GM18868 (cell line): ENCODE data around the gene COASY.
A peak's percentile ranks its signal among the peaks of the same experiment; 100 is the strongest.
"Not testable (repeated sequence)": the region's sequence is repeated elsewhere in the genome, so short reads cannot be mapped to it uniquely, and the experiment has no call there.

Experiments
- ATAC-seq: cut with Tn5 transposase; IDR thresholded peaks from one replicate; pipeline ENCODE4 v1.9.1; 2021; ENCODE audit warnings: mild to moderate bottlenecking, moderate library complexity; ENCODE audit not compliant: unreplicated experiment

COASY gene

GRCh38 chr17:42531455-42532354 lies 30.2 kb upstream of the COASY start:
- ATAC-seq, result no peak

GRCh38 chr17:42535155-42536047 lies 26.5 kb upstream of the COASY start:
- ATAC-seq, result no peak

GRCh38 chr17:42536048-42536371 lies 25.9 kb upstream of the COASY start, which contains the start of gene NAGLU:
Gene NAGLU, plus strand, starts transcription at chr17:42536241. Its CDS starts 32 bp downstream, at chr17:42536273.
- ATAC-seq, result peak; percentile 81

GRCh38 chr17:42536372-42537155 lies 25.4 kb upstream of the COASY start:
- peak; percentile 58 for ATAC-seq

- ATAC-seq, result no peak
Observed at GRCh38 chr17:42537156-42537805, 24.7 kb upstream of the COASY start.

- no peak for ATAC-seq
Observed at GRCh38 chr17:42537826-42538451, 24.0 kb upstream of the COASY start.

GRCh38 chr17:42538482-42538881 lies 23.5 kb upstream of the COASY start:
- no peak for ATAC-seq

- not testable (repeated sequence) for ATAC-seq
Observed at GRCh38 chr17:42540558-42540957, 21.4 kb upstream of the COASY start.

- ATAC-seq, result no peak
Observed at GRCh38 chr17:42541041-42541833, 20.7 kb upstream of the COASY start.

GRCh38 chr17:42543190-42544079 lies 18.5 kb upstream of the COASY start:
- ATAC-seq, result no peak

- no peak for ATAC-seq
Observed at GRCh38 chr17:42544874-42545283, 17.1 kb upstream of the COASY start.

GRCh38 chr17:42545755-42546505 lies 16.0 kb upstream of the COASY start:
- not testable (repeated sequence) for ATAC-seq

- no peak for ATAC-seq
Observed at GRCh38 chr17:42547001-42547461, 14.9 kb upstream of the COASY start.

- no peak for ATAC-seq
Observed at GRCh38 chr17:42547698-42548069, 14.3 kb upstream of the COASY start.

GRCh38 chr17:42548070-42548837 lies 13.7 kb upstream of the COASY start:
- peak; percentile 68 for ATAC-seq

GRCh38 chr17:42548993-42549755 lies 12.8 kb upstream of the COASY start:
- ATAC-seq, result no peak
